ENCODE results near the gene CC2D2A.

- no peak for TF ChIP-seq CTCF (IDR thresholded peaks at IDR 0.05)
- no peak for TF ChIP-seq POLR2AphosphoS5 (IDR thresholded peaks at IDR 0.05; ENCODE audit: low read depth, low read length)
- no peak for TF ChIP-seq TCF7L2 (IDR thresholded peaks at IDR 0.05; ENCODE audit: low read depth, low read length)
- TF ChIP-seq REST (IDR thresholded peaks at IDR 0.05; ENCODE audit: insufficient read depth in 1 of 2, low read depth in 2 of 2, low read length in 1 of 2): no peak
- no peak for TF ChIP-seq SIN3A (IDR thresholded peaks at IDR 0.05; ENCODE audit: borderline replicate concordance, insufficient read depth, low read depth, low read length)
Measured at GRCh38 chr4:15562114-15562513, 92.4 kb downstream of the CC2D2A start.

All from Panc1 (cell line).